Measurements from ENCODE around the gene GPR39.

DNA sequence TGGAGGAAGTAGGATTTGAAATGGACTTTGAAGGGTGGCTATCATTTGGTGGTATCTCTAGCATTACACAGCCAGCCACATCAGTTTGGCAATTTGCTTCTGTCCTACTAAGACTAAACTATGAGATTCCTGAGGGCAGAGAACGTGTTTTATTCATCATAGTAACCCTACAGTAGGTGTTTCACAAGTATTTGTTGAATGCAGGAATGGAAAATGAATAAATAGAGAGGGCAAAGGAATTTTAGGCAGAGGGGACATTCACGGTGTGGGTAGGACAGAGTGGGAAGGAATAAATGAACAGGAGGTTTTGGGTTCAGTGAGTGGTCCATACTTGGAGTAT is 15.7 kb upstream of the GPR39 start:
- TF ChIP-seq CTCF (conservative IDR thresholded peaks at IDR 0.05; ENCODE audit: low read depth, low read length) (no peak), EZH2 (IDR thresholded peaks at IDR 0.05; ENCODE audit: low read length, unreplicated experiment) (no peak)

All from PC-3 (cell line).